Endodermal cell (in vitro differentiated cells): Measurements from ENCODE around the gene AKAP13. TPM values are rescaled to one million over a fixed set of nuclear protein-coding genes. Genes with fewer than 3 reads are reported as not detected.

Source experiments
- DNase-seq: peaks from one replicate; pipeline ENCODE4 v3.0.0-alpha.2; 2017
- H3K27ac ChIP-seq: 2 replicates; pipeline ENCODE4 v1.5.1; 2013; ENCODE audit warnings: mild to moderate bottlenecking, low read depth, low read length, moderate library complexity
- H3K27me3 ChIP-seq: 2 replicates; pipeline ENCODE4 v1.6.1; 2013; ENCODE audit warnings: mild to moderate bottlenecking, low read length, moderate library complexity; ENCODE audit not compliant: insufficient read depth, control insufficient read depth, poor library complexity, severe bottlenecking
- H3K36me3 ChIP-seq: 2 replicates; pipeline ENCODE4 v1.7.0; 2013; ENCODE audit warnings: mild to moderate bottlenecking, low read length, moderate library complexity; ENCODE audit not compliant: control insufficient read depth, insufficient read depth
- H3K4me1 ChIP-seq: one replicate; pipeline ENCODE4 v1.7.0; 2013; ENCODE audit warnings: low read length; ENCODE audit not compliant: control insufficient read depth, insufficient read depth
- H3K4me3 ChIP-seq: 2 replicates; pipeline ENCODE4 v1.5.1; 2013; ENCODE audit warnings: mild to moderate bottlenecking, low read length, moderate library complexity
- H3K9ac ChIP-seq: 2 replicates; pipeline ENCODE4 v1.6.1; 2013; ENCODE audit warnings: mild to moderate bottlenecking, low read length, moderate library complexity; ENCODE audit not compliant: poor library complexity, severe bottlenecking; ENCODE audit errors: extremely low read depth
- H3K9me3 ChIP-seq: 2 replicates; pipeline ENCODE4 v1.6.1; 2013; ENCODE audit warnings: mild to moderate bottlenecking, low read length, moderate library complexity; ENCODE audit not compliant: control insufficient read depth
- H3K27ac Mint-ChIP-seq: 2 replicates; pipeline ENCODE4 v1.8.0; 2020; ENCODE audit warnings: mixed read lengths
- H3K27me3 Mint-ChIP-seq: 2 replicates; pipeline ENCODE4 v1.8.0; 2021; ENCODE audit warnings: mild to moderate bottlenecking, mixed read lengths; ENCODE audit not compliant: insufficient read depth
- H3K36me3 Mint-ChIP-seq: 2 replicates; pipeline ENCODE4 v1.8.0; 2020; ENCODE audit warnings: low read depth, mixed read lengths
- H3K4me1 Mint-ChIP-seq: 2 replicates; pipeline ENCODE4 v1.8.0; 2020; ENCODE audit warnings: mixed read lengths
- H3K4me3 Mint-ChIP-seq: 2 replicates; pipeline ENCODE4 v1.8.0; 2020; ENCODE audit warnings: mild to moderate bottlenecking, moderate library complexity, mixed read lengths
- H3K9me3 Mint-ChIP-seq: 2 replicates; pipeline ENCODE4 v1.8.0; 2020; ENCODE audit warnings: mild to moderate bottlenecking, mixed read lengths
- CTCF ChIP-seq: fragments of 200-600 bp; sonication (generic); conservative IDR thresholded peaks from 2 replicates; pipeline ENCODE4 v1.5.0; 2021; ENCODE audit warnings: antibody characterized with exemption, mild to moderate bottlenecking
- WGBS, 2 experiments: methylation state at CpG; one replicate each; pipeline versions ENCODE4 v1.1.5 to v1.1.7; 2013; ENCODE audit warnings: missing lambda C conversion rate in 2 of 2, mixed read lengths in 1 of 2; ENCODE audit not compliant: insufficient coverage in 1 of 2, insufficient read length in 1 of 2; 5-methylcytosine and 5-hydroxymethylcytosine counted together
- total RNA-seq, 2 donors: library from RNA; stranded (reverse); fragmentation: NEBNext Ultra II Directional in 1 of 2; extraction: Animal tissue kit (Norgen Biotek cat#: 25700) in 1 of 2; gene quantifications; 2 replicates in 1 of 2; 3 replicates in 1 of 2; pipeline ENCODE4 v1.2.1, GENCODE V29; 2021

The AKAP13 gene
- total RNA-seq, 2 donors from 2014 or later, result 115 to 131 TPM

GRCh38 chr15:85527895-85528294, 147.5 kb downstream of the AKAP13 start:
- Mint-ChIP-seq H3K4me1 (peaks cover 18% of the 10 kb centered on the region), H3K36me3 (peaks cover 36% of the 10 kb centered on the region), H3K27ac (no peak overlapping the region), H3K27me3 (no peaks in the 10 kb centered on the region), H3K4me3 (no peak overlapping the region), H3K9me3 (no peaks in the 10 kb centered on the region)
- peaks cover 87% of the 10 kb centered on the region for H3K36me3 ChIP-seq
- TF ChIP-seq CTCF, result no peak
- no peak for DNase-seq
- no peak overlapping the region for H3K4me3 ChIP-seq
- H3K9me3 ChIP-seq, result no peaks in the 10 kb centered on the region
- H3K27me3 ChIP-seq, result no peaks in the 10 kb centered on the region
- peak overlapping the region; percentile 35 for H3K27ac ChIP-seq
- 95 to 100% methylated on average over 1 to 3 of the region's 3 CpGs for WGBS, 2 experiments
- no peaks in the 10 kb centered on the region for H3K4me1 ChIP-seq
- no peak overlapping the region for H3K9ac ChIP-seq

DNA sequence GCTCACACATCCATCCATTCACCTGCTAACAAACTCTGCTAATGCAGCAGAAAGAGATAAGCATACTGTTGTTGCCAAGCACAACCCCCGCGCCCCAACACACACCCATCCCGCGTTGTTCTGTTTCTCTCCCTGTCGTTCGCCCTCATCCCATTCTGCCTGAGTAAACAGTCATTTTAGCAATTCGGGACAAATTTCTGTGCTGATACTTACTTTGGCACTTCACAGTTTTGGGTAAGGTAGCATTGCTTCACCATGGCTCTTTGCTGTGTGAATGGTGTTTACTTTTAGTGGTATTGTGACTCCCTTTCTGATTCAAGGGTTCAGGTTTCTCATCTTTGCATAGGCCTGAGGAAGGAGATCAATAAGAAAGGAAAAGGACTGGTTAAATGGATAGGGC, 149.7 kb downstream of the AKAP13 start:
- Histone ChIP-seq H3K4me3 (no peak overlapping the region), H3K27ac (no peak overlapping the region), H3K27me3 (no peaks in the 10 kb centered on the region), H3K4me1 (no peaks in the 10 kb centered on the region), H3K9ac (no peak overlapping the region), H3K9me3 (no peaks in the 10 kb centered on the region), H3K36me3 (peaks cover 91% of the 10 kb centered on the region)
- Mint-ChIP-seq H3K4me1 (peaks cover 19% of the 10 kb centered on the region), H3K36me3 (peaks cover 40% of the 10 kb centered on the region), H3K4me3 (no peak overlapping the region), H3K27me3 (no peaks in the 10 kb centered on the region), H3K27ac (peak overlapping the region; percentile 14), H3K9me3 (no peaks in the 10 kb centered on the region)
- no peak for TF ChIP-seq CTCF
- DNase-seq, result no peak
- 83 to 85% methylated on average over 6 to 7 of the region's 7 CpGs for WGBS, 2 experiments

DNA sequence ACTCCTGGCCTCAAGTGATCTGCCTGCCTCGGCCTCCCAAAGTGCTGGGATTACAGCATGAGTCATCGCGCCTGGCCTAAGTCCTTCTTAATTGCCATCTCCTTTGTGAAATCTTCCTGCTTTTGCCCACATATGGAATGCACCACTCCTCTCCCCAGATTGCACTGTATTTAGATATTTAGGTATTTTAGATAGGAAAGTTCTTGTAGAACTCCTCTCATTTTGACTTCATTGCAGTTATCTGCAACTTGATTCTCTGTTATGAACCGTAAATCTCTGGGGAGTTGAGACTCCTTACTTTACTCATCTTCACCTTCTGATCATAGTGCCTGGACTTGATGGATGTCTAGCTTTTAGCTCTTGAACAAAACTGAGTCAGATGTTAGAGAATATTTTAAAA, 150.7 kb downstream of the AKAP13 start:
- no peaks in the 10 kb centered on the region for H3K27me3 Mint-ChIP-seq
- H3K36me3 ChIP-seq, result peaks cover 90% of the 10 kb centered on the region

More for the DNA sequence above, 150.7 kb downstream of the AKAP13 start:
- H3K4me1 Mint-ChIP-seq, result peaks cover 19% of the 10 kb centered on the region
- H3K4me3 ChIP-seq, result no peak overlapping the region
- H3K27me3 ChIP-seq, result no peaks in the 10 kb centered on the region
- TF ChIP-seq CTCF, result no peak
- no peak overlapping the region for H3K9ac ChIP-seq
- H3K36me3 Mint-ChIP-seq, result peaks cover 40% of the 10 kb centered on the region
- no peak overlapping the region for H3K27ac ChIP-seq
- H3K9me3 Mint-ChIP-seq, result no peaks in the 10 kb centered on the region
- 95% methylated on average over 4 of the region's 4 CpGs; no CpG with 5 or more reads in 1 of the 2 experiments for WGBS, 2 experiments
- H3K27ac Mint-ChIP-seq, result peak overlapping the region; percentile 4
- DNase-seq, result no peak
- H3K9me3 ChIP-seq, result no peaks in the 10 kb centered on the region
- no peak overlapping the region for H3K4me3 Mint-ChIP-seq
- H3K4me1 ChIP-seq, result no peaks in the 10 kb centered on the region
